Neural crest cell (in vitro differentiated cells): ENCODE measurements around the gene TSEN54. TPM values are rescaled to one million over a fixed set of nuclear protein-coding genes. Genes with fewer than 3 reads are reported as not detected.

Source experiments
- DNase-seq: peaks from one replicate; pipeline ENCODE4 v3.0.0; 2021; ENCODE audit warnings: low read depth, mixed read lengths, low spot score
- H3K27ac Mint-ChIP-seq: one replicate; pipeline ENCODE4 v1.8.0; 2021; ENCODE audit warnings: mild to moderate bottlenecking, mixed read lengths; ENCODE audit not compliant: unreplicated experiment
- H3K27me3 Mint-ChIP-seq: 2 replicates; pipeline ENCODE4 v1.8.0; 2021; ENCODE audit warnings: low read depth, mild to moderate bottlenecking, mixed read lengths
- H3K36me3 Mint-ChIP-seq: 2 replicates; pipeline ENCODE4 v1.8.0; 2021; ENCODE audit warnings: low read depth, mild to moderate bottlenecking, mixed read lengths
- H3K4me1 Mint-ChIP-seq: 2 replicates; pipeline ENCODE4 v1.8.0; 2021; ENCODE audit warnings: mixed read lengths
- H3K4me3 Mint-ChIP-seq: one replicate; pipeline ENCODE4 v1.8.0; 2021; ENCODE audit warnings: mild to moderate bottlenecking, mixed read lengths
- H3K9me3 Mint-ChIP-seq: 2 replicates; pipeline ENCODE4 v1.8.0; 2021; ENCODE audit warnings: mixed read lengths
- CTCF ChIP-seq: fragments of 200-600 bp; sonication (generic); conservative IDR thresholded peaks from 2 replicates; pipeline ENCODE4 v1.5.0; 2021; ENCODE audit warnings: antibody characterized with exemption, mild to moderate bottlenecking
- total RNA-seq: library from RNA; stranded (reverse); gene quantifications from 2 replicates; pipeline ENCODE4 v1.2.1, GENCODE V29; 2021

The TSEN54 gene
- total RNA-seq, 1 donor from 2014 or later, result 48.1 TPM

GRCh38 chr17:75550139-75550465 lies 33.8 kb downstream of the TSEN54 start:
- no peak for TF ChIP-seq CTCF
- no peaks in the 10 kb centered on the region for H3K36me3 Mint-ChIP-seq
- no peaks in the 10 kb centered on the region for H3K9me3 Mint-ChIP-seq
- no peak overlapping the region for H3K27ac Mint-ChIP-seq
- no peak overlapping the region for H3K4me3 Mint-ChIP-seq
- DNase-seq, result no peak
- peaks cover 2% of the 10 kb centered on the region for H3K27me3 Mint-ChIP-seq
- no peaks in the 10 kb centered on the region for H3K4me1 Mint-ChIP-seq

GRCh38 chr17:75551266-75551665 lies 34.9 kb downstream of the TSEN54 start:
- no peaks in the 10 kb centered on the region for H3K9me3 Mint-ChIP-seq
- H3K4me1 Mint-ChIP-seq, result no peaks in the 10 kb centered on the region
- no peak overlapping the region for H3K27ac Mint-ChIP-seq
- no peak overlapping the region for H3K4me3 Mint-ChIP-seq
- peaks cover 2% of the 10 kb centered on the region for H3K27me3 Mint-ChIP-seq
- no peak for TF ChIP-seq CTCF
- DNase-seq, result no peak
- H3K36me3 Mint-ChIP-seq, result no peaks in the 10 kb centered on the region

GRCh38 chr17:75552425-75553294 lies 36.3 kb downstream of the TSEN54 start:
- TF ChIP-seq CTCF, result no peak
- DNase-seq, result no peak
- no peak overlapping the region for H3K27ac Mint-ChIP-seq
- no peaks in the 10 kb centered on the region for H3K36me3 Mint-ChIP-seq
- no peaks in the 10 kb centered on the region for H3K9me3 Mint-ChIP-seq
- no peaks in the 10 kb centered on the region for H3K4me1 Mint-ChIP-seq
- H3K27me3 Mint-ChIP-seq, result peaks cover under 1% of the 10 kb centered on the region
- no peak overlapping the region for H3K4me3 Mint-ChIP-seq

GRCh38 chr17:75553295-75554110 lies 37.2 kb downstream of the TSEN54 start:
- Mint-ChIP-seq H3K27me3 (no peaks in the 10 kb centered on the region), H3K27ac (no peak overlapping the region), H3K4me1 (no peaks in the 10 kb centered on the region), H3K4me3 (no peak overlapping the region), H3K9me3 (no peaks in the 10 kb centered on the region), H3K36me3 (no peaks in the 10 kb centered on the region)
- no peak for TF ChIP-seq CTCF
- no peak for DNase-seq

- no peak for TF ChIP-seq CTCF
- H3K36me3 Mint-ChIP-seq, result no peaks in the 10 kb centered on the region
- no peak overlapping the region for H3K4me3 Mint-ChIP-seq
- no peak overlapping the region for H3K27ac Mint-ChIP-seq
- no peaks in the 10 kb centered on the region for H3K4me1 Mint-ChIP-seq
- no peaks in the 10 kb centered on the region for H3K9me3 Mint-ChIP-seq
- DNase-seq, result no peak
- H3K27me3 Mint-ChIP-seq, result no peaks in the 10 kb centered on the region
Measured at GRCh38 chr17:75555679-75556153, 39.4 kb downstream of the TSEN54 start.
